ENCODE data around the gene SPRR2D.

The SPRR2D gene

GRCh38 chr1:153001382-153001781, 39.5 kb downstream of the SPRR2D start, which contains the start of gene SPRR3:
Gene SPRR3 (plus strand): TSS chr1:153001749. CDS start chr1:153003021, 1,272 bp downstream.
- no peak for DNase-seq

DNA sequence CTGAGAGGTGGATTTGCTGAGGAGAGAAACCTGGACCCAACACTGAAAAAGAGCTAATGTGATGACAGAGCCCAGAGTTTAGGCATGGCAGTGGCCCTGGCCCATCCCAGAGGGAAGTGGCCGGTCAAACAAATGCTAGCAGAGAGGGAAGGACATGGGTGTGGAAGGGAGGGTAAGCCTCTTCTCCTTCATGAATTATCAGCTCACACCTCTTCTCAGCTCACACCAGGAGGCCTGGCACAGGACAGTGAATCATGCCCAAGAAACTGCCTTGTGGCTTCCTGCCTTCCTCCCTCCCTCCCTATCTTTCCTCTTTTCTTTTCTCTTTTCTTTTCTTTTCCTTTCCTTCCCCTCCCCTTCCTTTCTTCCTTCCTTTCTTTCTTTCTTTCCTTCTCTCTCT, 40.6 kb downstream of the SPRR2D start:
- no peak for DNase-seq

GRCh38 chr1:152999818-153000217, 41.1 kb downstream of the SPRR2D start:
- DNase-seq, result no peak

DNA sequence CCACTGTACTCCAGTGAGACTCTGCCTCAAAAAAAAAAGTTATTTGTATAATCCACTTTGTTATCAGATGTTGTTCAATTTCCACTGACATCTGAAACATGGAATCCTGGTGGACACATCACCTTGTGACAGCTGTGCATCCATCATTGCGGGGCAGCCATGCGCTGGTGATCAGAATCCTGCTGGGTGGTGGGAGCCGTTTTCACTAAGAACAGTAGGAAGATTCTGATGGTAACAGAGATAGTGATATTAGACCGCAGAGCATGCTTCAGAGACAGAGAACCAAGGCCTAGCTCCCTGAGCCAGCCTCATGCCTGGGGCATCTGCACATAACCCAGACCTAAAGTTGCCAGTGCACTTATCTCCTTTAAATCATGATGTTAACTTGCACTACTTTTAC, 42.4 kb downstream of the SPRR2D start:
- DNase-seq, result no peak

DNA sequence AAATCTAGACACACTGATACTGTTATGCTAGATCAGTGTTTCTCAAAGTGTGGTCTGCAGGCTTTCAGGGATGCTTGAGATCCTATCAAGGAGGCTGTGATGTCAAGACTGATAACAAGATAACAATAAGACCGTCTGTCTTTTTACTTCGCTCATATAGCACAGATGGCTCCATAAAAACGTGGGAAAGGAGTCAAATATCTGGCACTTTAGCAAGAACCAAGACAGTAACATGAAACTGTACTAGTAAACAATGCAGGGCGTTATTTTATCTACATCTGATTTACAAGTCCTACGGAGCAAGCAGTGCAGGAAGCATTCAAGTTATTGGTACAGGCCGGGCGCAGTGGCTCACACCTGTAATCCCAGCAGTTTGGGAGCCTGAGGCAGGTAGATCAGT, 43.0 kb downstream of the SPRR2D start:
- no peak for DNase-seq

DNA sequence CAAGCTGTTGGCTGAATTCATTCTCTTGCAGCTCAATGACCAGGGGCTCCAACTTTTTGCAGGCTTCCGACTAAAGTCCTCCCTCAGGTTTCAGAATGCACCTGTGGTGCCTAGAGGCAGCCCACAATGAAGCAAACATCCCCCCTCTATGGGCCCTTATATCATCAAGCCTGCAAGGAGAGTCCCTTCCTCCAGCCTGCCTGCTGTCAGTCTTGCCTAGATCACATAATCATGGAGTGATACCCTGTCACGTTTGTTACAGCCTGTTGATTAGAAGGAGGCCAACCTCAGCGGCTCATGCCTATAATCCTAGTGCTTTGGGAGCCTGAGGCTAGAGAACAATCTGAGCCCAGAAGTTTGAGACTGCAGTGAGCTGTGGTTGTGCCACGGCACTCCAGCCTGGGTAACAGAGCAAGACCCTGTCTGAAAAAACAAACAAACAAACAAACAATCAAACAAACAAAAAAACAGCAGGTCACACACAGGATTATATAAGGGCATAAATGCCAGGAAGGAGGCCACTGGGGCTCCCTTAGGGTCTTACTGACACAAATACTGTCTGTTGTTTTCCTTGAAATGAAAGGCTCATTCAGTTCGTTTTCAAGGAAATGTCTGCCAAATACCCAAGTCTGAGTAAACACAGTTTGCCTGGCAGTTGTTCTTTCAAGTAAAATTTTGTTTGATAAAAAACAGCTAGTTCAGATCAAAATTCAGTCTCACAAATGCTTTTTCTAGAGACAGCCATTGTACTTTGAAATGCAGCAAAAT, 44.1 kb downstream of the SPRR2D start:
- no peak for DNase-seq

DNA sequence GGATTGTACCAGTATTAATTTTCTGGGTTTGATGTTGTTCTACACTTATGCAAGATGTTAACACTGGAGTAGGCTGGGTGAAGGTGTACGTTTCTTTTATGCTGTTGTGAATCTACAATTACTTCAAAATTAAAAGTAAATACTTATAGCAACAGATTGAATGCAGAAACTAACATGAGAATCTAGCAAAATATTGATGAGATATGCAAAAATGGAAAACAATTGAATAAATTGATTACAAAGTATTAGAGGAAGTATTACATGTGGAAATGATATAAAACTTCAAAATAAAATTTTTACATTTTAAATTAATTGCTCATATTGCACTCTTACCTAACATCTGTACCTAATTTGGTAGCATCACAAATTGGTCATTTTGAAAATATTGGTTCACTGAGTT, 45.1 kb downstream of the SPRR2D start:
- no peak for DNase-seq

GRCh38 chr1:152993186-152993585, 47.7 kb downstream of the SPRR2D start:
- DNase-seq, result no peak

Data from activated T-cell treated with anti-CD3 and anti-CD28 coated beads, Interleukin-2, amount 50 U/mL, for 48 hours (primary cell).